ENCODE measurements around the gene CAMK1D. TPM values are rescaled to one million over a fixed set of nuclear protein-coding genes. Genes with fewer than 3 reads are reported as not detected.

CAMK1D gene
- total RNA-seq, 1 donor from 2014 or later: 22.5 TPM

GRCh38 chr10:12833451-12833850 is 484.1 kb downstream of the CAMK1D start:
- TF ChIP-seq CTCF (IDR thresholded peaks at IDR 0.05): no peak
- no peak for DNase-seq
- Histone ChIP-seq H3K36me3 (peaks cover 11% of the 10 kb centered on the region), H3K27me3 (ENCODE audit: low read depth) (no peaks in the 10 kb centered on the region), H3K4me1 (no peaks in the 10 kb centered on the region), H3K9me3 (no peaks in the 10 kb centered on the region), H3K27ac (no peak overlapping the region), H3K4me3 (no peak overlapping the region)
- intact Hi-C loops (cut with DNase I): no loop called here
- ATAC-seq: no peak

- H3K9me3 ChIP-seq: no peaks in the 10 kb centered on the region
- H3K27me3 ChIP-seq (ENCODE audit: low read depth): no peaks in the 10 kb centered on the region
- TF ChIP-seq CTCF (IDR thresholded peaks at IDR 0.05): no peak
- H3K27ac ChIP-seq: no peak overlapping the region
- no peak for ATAC-seq
- H3K4me3 ChIP-seq: no peak overlapping the region
- peaks cover 6% of the 10 kb centered on the region for H3K36me3 ChIP-seq
- intact Hi-C loops (cut with DNase I): no loop called here
- H3K4me1 ChIP-seq: no peaks in the 10 kb centered on the region
- DNase-seq: no peak
Observed at GRCh38 chr10:12834116-12834665, 484.8 kb downstream of the CAMK1D start.

- Histone ChIP-seq H3K27ac (no peak overlapping the region), H3K27me3 (ENCODE audit: low read depth) (no peaks in the 10 kb centered on the region), H3K36me3 (peaks cover 2% of the 10 kb centered on the region), H3K4me1 (peaks cover 2% of the 10 kb centered on the region), H3K9me3 (no peaks in the 10 kb centered on the region), H3K4me3 (no peak overlapping the region)
- DNase-seq: no peak
- TF ChIP-seq CTCF (IDR thresholded peaks at IDR 0.05): no peak
- intact Hi-C loops (cut with DNase I): no loop called here
- ATAC-seq: no peak
Observed at GRCh38 chr10:12834721-12835120, 485.4 kb downstream of the CAMK1D start.

GRCh38 chr10:12835709-12836108 is 486.4 kb downstream of the CAMK1D start:
- intact Hi-C loops (cut with DNase I): no loop called here
- Histone ChIP-seq H3K36me3 (no peaks in the 10 kb centered on the region), H3K27me3 (ENCODE audit: low read depth) (no peaks in the 10 kb centered on the region), H3K4me1 (peaks cover 12% of the 10 kb centered on the region), H3K27ac (no peak overlapping the region), H3K9me3 (no peaks in the 10 kb centered on the region), H3K4me3 (no peak overlapping the region)
- ATAC-seq (no peak), DNase-seq (no peak)
- no peak for TF ChIP-seq CTCF (IDR thresholded peaks at IDR 0.05)

DNA sequence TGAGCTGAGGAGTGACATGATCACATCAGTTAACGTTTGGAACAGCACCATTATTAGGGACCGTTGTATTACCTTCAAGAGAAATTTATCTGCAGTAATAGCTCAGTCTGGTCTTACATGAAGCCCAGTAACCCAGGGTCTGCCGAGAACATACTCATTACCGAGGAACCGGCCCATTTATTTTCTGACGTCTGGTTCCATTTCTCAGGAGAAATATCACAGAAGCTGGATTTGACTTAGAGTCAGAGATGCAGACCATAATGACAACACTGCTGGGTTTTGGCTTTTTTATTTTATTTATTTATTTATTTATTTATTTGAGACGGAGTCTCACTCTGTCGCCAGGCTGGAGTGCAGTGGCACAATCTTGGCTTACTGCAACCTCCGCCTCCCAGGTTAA is 489.0 kb downstream of the CAMK1D start:
- Histone ChIP-seq H3K4me3 (no peak overlapping the region), H3K27ac (no peak overlapping the region), H3K36me3 (no peaks in the 10 kb centered on the region), H3K4me1 (peaks cover 12% of the 10 kb centered on the region), H3K27me3 (ENCODE audit: low read depth) (no peaks in the 10 kb centered on the region), H3K9me3 (no peaks in the 10 kb centered on the region)
- intact Hi-C loops (cut with DNase I): no loop called here
- no peak for ATAC-seq
- TF ChIP-seq CTCF (IDR thresholded peaks at IDR 0.05): no peak
- DNase-seq: no peak
